Skeletal muscle tissue (tissue), 4 donors: ENCODE results near the gene ATF3. TPM values are rescaled to one million over a fixed set of nuclear protein-coding genes. Genes with fewer than 3 reads are reported as not detected.

Experiments used
- H3K27ac ChIP-seq: one replicate; pipeline ENCODE4 v1.7.0; 2013; ENCODE audit warnings: mild to moderate bottlenecking, low read depth, low read length, inconsistent platforms
- H3K27me3 ChIP-seq, 3 donors: one replicate each; pipeline ENCODE4 v1.7.0; 2013; ENCODE audit warnings: low read length in 3 of 3; ENCODE audit not compliant: control insufficient read depth in 3 of 3, insufficient read depth in 3 of 3
- H3K36me3 ChIP-seq, 3 donors: one replicate each; pipeline ENCODE4 v1.7.0; 2013; ENCODE audit warnings: low read length in 3 of 3; ENCODE audit not compliant: control insufficient read depth in 3 of 3, insufficient read depth in 3 of 3
- H3K4me1 ChIP-seq, 3 donors: one replicate each; pipeline ENCODE4 v1.7.0; 2013; ENCODE audit warnings: low read length in 3 of 3, mild to moderate bottlenecking in 3 of 3; ENCODE audit not compliant: control insufficient read depth in 3 of 3, insufficient read depth in 3 of 3
- H3K4me3 ChIP-seq, 3 donors: one replicate each; pipeline ENCODE4 v1.7.0; 2013; ENCODE audit warnings: low read length in 3 of 3
- H3K9ac ChIP-seq, 3 donors: one replicate each; pipeline ENCODE4 v1.7.0; 2013; ENCODE audit warnings: low read length in 3 of 3, mild to moderate bottlenecking in 3 of 3, moderate library complexity in 2 of 3, low read depth in 1 of 3
- H3K9me3 ChIP-seq, 3 donors: one replicate each; pipeline ENCODE4 v1.7.0; 2013; ENCODE audit warnings: low read length in 3 of 3; ENCODE audit not compliant: control insufficient read depth in 3 of 3
- total RNA-seq: library from RNA; depleted of rRNA; stranded (reverse); fragments of >200 nt; gene quantifications from one replicate; pipeline ENCODE4 v1.2.3, GENCODE V29; 2014
- donor health status: Osteomylitis.

ATF3 gene
- total RNA-seq, 1 donor from 2014 or later: 4.7 TPM

DNA sequence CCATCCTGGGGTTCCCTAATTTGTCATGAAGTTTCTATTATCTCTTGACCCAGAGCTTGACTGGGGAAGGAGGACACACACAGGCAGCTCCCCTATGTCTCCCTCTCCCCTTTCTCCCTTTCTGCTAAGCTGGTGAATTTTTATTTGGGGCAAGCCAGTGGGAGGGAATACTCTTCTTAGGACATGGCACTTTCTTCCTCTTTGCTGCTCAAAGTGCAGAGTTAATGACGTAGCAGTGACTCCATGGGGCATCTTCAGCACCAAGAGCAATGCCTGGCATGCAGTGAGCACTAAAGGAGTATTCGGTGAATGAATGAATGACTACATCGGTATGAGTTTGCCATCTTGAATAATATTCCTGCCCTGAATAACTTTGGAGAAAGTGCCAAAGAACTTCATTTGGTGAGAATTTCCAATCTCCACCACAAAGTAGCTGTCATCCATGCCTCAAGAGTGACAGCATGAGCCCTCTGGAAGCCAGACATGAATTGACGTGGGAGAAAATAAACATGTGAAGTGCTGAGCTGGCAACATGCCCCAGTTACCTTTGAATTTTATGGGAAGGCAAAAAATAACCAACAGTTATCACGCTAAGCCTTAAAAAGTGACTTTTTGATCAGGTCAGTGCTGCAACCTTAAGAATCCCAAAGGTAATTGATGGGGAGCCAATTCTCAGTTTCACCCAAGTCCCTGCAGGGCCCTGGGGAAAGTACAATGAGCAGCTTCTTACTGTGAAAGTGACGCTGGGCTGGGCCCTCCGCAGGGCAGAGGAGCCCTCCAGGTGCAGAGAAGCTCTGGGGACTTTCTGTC, 22.1 kb upstream of the ATF3 start:
- H3K4me3 ChIP-seq: no peak overlapping the region
- no peak overlapping the region for H3K27ac ChIP-seq
- H3K27me3 ChIP-seq: peaks cover 3 to 22% (median 9%) of the 10 kb centered on the region in 3 donors
- H3K9ac ChIP-seq: no peak overlapping the region
- no peaks in the 10 kb centered on the region for H3K4me1 ChIP-seq
- no peaks in the 10 kb centered on the region for H3K36me3 ChIP-seq
- H3K9me3 ChIP-seq: no peaks in the 10 kb centered on the region

DNA sequence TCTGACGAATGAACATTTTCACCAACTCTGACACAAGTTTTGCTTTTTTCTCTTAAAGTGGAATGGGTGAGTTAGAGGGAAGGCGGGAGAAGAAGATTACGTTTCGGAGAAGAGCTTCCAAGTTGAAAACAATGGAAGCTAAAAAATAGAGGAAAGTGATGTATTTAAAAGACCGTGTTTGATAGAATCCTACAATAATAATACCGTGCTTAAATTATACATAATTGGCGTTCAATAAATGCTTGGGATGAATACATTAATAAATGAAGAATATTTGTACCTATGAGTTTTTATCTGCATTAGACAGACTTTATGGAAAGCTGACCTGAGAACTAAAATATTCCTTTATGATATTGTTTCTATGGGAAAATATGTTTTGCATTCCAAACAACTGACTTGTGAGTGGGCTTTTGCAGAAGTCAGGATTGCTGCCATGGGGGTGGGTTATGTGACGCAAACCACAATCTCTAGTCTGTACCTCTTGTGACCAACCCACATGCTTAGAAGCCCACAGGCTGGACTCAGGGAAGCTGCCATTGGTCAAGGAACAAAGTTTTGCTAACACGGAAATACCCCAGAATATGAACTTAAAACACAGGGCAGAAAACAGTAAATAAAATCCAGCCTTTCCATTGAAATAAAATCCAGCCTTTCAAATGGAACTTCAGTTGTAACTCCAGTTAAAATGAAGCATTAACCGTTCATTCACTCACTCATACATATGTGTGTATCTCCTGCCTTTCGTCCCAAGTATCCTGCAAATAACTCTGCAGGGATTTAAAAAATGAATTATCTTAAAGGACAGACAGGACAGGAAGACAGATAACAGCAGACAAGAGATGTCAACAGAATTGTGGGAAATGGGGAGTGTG, 21.3 kb upstream of the ATF3 start:
- Histone ChIP-seq H3K27ac (no peak overlapping the region), H3K27me3 (peaks cover 3 to 22% (median 9%) of the 10 kb centered on the region in 3 donors), H3K4me1 (no peaks in the 10 kb centered on the region), H3K36me3 (no peaks in the 10 kb centered on the region), H3K9ac (no peak overlapping the region), H3K9me3 (no peaks in the 10 kb centered on the region), H3K4me3 (no peak overlapping the region)

DNA sequence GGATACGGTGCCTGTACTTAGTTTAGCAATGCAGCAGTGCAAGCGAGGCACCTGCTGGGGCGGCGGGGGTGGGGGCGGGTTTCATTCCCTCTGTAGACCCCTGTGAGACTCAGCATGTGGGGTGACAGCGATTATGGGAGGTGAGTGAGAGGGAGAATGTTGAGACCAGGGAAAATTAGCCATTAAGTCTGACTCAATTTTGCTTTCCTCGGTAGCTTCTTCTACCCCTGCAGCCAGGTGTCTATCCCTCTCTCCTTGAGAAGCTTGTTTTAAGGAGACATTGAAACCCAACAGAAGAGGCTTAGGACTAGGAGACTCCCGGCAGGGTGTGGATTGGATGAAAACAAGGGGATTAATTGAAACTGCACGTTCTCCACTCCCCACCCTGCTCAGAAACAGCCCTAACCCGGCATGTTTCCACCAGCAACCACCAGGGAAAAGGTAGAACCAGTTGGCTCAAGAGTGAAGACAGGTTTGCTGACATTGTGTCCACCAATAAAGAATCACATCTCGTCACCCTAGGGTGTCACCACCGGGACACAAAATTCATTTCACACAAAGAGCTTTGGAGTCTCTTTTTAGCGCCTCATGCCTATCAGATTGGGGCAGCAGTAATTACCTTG, 20.6 kb upstream of the ATF3 start:
- H3K27me3 ChIP-seq: peaks cover 3 to 22% (median 9%) of the 10 kb centered on the region in 3 donors
- H3K4me3 ChIP-seq: no peak overlapping the region
- H3K9me3 ChIP-seq: no peaks in the 10 kb centered on the region
- no peak overlapping the region for H3K9ac ChIP-seq
- H3K4me1 ChIP-seq: no peaks in the 10 kb centered on the region
- no peaks in the 10 kb centered on the region for H3K36me3 ChIP-seq
- H3K27ac ChIP-seq: no peak overlapping the region

DNA sequence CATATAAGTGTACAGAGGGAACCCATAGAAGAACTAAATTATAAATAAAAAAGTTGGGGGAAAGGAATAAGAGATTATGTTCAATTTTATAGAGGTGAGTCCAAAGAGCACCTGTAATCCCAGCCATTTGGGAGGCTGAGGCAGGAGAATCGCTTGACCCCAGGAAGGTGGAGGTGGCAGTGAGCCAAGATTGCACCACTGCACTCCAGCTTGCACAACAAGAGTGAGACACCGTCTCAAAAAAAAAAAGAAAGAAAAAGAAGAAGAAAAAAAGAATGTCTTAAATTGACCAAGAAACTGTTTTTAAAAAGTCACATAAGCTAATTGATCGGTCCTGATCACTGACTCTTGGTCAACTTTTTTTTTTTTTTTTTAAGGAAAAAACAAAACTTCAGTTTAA, 19.1 kb upstream of the ATF3 start:
- Histone ChIP-seq H3K27me3 (peaks cover 3 to 22% (median 9%) of the 10 kb centered on the region in 3 donors), H3K36me3 (no peaks in the 10 kb centered on the region), H3K9me3 (no peaks in the 10 kb centered on the region)

DNA sequence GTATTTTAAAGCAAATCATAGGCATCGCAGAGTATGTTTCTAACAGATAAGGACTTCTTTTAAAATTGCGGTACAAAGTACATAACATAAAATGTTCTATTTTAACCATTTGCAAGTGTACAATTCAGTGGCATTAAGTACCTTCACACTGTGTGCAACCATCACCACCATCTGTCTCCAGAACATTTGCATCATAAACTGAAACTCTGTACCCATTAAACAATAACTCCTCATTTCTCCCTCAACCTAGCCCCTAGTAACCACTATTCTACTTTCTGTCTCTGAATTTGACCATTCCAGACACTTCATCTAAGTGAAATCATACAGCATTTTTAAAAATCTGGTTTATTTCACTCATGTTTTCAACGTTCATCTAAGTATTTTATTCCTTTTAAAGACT, 16.6 kb upstream of the ATF3 start:
- Histone ChIP-seq H3K9ac (no peak overlapping the region), H3K4me1 (peaks cover 0 to 2% (median 0%) of the 10 kb centered on the region in 3 donors), H3K36me3 (no peaks in the 10 kb centered on the region), H3K4me3 (no peak overlapping the region), H3K27ac (no peak overlapping the region), H3K9me3 (no peaks in the 10 kb centered on the region), H3K27me3 (peaks cover 3 to 12% (median 6%) of the 10 kb centered on the region in 3 donors)

More for the DNA sequence above, 19.1 kb upstream of the ATF3 start:
- H3K27ac ChIP-seq: no peak overlapping the region
- H3K9ac ChIP-seq: no peak overlapping the region
- no peak overlapping the region for H3K4me3 ChIP-seq
- no peaks in the 10 kb centered on the region for H3K4me1 ChIP-seq

DNA sequence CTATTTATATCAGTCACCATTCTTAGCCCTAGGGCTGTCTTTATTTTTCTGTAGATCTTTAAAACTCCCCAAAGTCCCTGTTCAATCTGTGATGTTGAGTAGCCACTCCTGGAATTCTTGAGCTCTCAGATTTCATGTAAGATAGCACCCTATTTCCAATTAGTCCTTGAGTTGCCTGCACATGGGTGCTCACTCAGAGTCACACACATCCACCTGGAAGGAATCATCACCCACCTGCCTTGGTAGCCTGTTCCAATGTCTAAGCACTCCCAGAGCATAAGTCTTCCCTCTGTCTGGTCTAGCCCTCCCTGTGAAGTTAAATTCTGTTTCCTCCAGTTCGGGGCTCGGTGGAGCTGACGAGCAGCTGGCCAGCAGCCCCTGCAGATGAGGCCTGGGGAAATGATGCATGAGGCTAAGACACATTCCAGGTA, 14.7 kb upstream of the ATF3 start:
- Histone ChIP-seq H3K27ac (no peak overlapping the region), H3K9me3 (no peaks in the 10 kb centered on the region), H3K9ac (no peak overlapping the region)

DNA sequence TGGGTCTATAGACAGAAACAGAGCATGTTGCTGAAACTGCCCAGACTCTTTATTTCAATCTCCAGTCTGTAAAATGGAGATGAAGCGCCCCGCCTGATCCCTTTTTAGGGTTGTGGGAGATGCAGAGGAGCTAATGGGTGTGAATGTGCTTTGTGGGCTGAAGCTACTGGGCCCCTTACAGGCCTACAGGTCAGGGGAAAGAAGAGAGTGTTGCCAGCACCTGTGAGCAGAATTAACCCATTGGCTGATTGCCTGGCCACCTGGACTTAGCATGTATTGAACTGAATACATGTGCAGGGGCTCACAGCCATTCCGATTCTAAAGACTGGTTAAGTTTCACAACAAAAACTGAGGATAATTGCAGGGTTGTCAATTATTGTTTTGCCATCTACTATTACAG, 13.9 kb upstream of the ATF3 start:
- Histone ChIP-seq H3K9ac (no peak overlapping the region), H3K27me3 (no peaks in the 10 kb centered on the region), H3K9me3 (no peaks in the 10 kb centered on the region), H3K4me3 (no peak overlapping the region), H3K4me1 (peaks cover 0 to 2% (median 0%) of the 10 kb centered on the region in 3 donors), H3K36me3 (no peaks in the 10 kb centered on the region), H3K27ac (no peak overlapping the region)

More for the DNA sequence above, 14.7 kb upstream of the ATF3 start:
- Histone ChIP-seq H3K36me3 (no peaks in the 10 kb centered on the region), H3K27me3 (no peaks in the 10 kb centered on the region), H3K4me3 (no peak overlapping the region), H3K4me1 (peaks cover 0 to 2% (median 0%) of the 10 kb centered on the region in 3 donors)

DNA sequence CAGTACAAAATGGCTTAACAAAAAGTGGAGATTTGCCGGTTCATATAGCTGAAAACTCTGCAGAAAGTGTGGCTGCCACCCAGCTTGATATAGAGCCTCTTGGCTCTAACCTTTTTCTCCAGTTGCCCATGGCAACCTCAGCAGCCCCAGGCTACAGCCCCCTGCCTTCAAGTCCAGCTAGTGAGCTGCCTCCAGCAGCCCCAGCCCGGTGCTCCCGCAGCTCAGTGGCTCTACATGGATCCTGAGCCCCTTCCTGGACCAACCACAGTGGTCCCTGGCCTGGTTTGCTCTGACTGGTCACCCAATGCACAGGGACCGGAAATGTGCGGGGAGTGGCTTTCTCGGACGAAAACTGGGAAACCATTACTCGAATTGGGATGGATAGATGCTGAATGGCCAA, 13.3 kb upstream of the ATF3 start:
- Histone ChIP-seq H3K4me1 (peaks cover 0 to 2% (median 0%) of the 10 kb centered on the region in 3 donors), H3K4me3 (no peak overlapping the region), H3K9ac (no peak overlapping the region), H3K27me3 (peaks cover 0 to 1% (median under 1%) of the 10 kb centered on the region in 3 donors), H3K27ac (no peak overlapping the region), H3K36me3 (no peaks in the 10 kb centered on the region), H3K9me3 (no peaks in the 10 kb centered on the region)

DNA sequence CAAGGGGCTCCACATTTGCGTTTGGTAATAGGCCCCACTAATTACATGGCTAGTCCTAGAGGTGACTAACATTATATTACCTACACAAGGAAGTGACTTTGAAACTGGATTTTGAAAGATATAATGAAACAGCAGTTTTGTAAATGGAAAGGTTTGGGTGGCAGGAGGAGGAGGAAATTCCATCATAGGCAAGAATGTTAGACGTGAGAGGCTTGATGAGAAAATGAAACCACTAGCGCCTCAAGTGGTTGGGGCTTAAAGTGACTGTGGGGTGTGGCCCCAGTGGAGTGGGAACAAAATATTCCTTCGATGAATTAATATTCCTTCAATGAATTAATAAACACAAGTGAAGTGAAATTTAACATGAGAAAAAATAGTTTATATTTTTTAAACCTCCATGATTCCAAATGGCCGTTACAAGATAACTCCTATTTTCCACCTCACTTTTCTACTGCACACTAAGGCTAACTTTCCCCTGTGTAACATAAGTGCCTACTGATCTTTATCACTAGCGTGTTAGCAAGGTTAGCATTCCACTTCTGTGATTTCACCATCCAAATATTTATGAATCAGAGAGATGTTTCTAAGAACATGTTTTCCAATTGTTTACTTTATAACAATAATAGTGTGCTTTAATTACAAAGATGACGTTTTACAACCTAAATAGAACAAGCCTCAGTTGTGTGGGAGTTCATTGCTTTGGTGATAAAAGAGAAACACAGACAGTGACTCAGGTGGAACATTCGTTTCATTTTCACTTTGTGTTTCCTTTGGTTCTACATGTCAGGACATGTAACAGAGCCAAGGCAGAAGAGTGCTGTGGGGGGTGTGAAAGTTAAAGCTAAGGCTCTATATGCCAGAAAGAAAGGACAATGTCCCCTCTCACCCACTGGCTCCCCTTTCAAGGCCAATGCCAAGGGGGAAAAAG, 12.5 kb upstream of the ATF3 start:
- Histone ChIP-seq H3K27ac (no peak overlapping the region), H3K9me3 (no peaks in the 10 kb centered on the region), H3K4me1 (peaks cover 0 to 2% (median 0%) of the 10 kb centered on the region in 3 donors), H3K9ac (peak overlapping the region in 1 of 3 donors; percentile 4), H3K4me3 (no peak overlapping the region), H3K36me3 (no peaks in the 10 kb centered on the region), H3K27me3 (peaks cover 0 to 5% (median 2%) of the 10 kb centered on the region in 3 donors)
